ENCODE data around the gene ADARB2. TPM values are rescaled to one million over a fixed set of nuclear protein-coding genes. Genes with fewer than 3 reads are reported as not detected.

ADARB2 gene
- total and polyA plus RNA-seq, 2 experiments from 2014 or later = 2.0 to 5.0 TPM

GRCh38 chr10:1782841-1783240, 45.5 kb upstream of the ADARB2 start (continued):
- no peak for TF ChIP-seq CTCF (conservative IDR thresholded peaks at IDR 0.05; ENCODE audit: low read depth in 2 of 2)
- no peak for TF ChIP-seq EZH2phosphoT487 (IDR thresholded peaks at IDR 0.05; ENCODE audit: unreplicated experiment)
- TF ChIP-seq CREB1 (CRISPR knock-in tag; IDR thresholded peaks at IDR 0.05; ENCODE audit: low read depth) = no peak
- TF ChIP-seq ZNF462 (CRISPR knock-in tag; IDR thresholded peaks at IDR 0.05) = no peak
- no peak for TF ChIP-seq NANOG (IDR thresholded peaks at IDR 0.05; ENCODE audit: borderline replicate concordance)

GRCh38 chr10:1779796-1780195, 42.5 kb upstream of the ADARB2 start:
- H3K36me3 Mint-ChIP-seq (ENCODE audit: low read depth) = peaks cover 13% of the 10 kb centered on the region; the same call in 2 of the 3 replicates
- TF ChIP-seq ETS1 (IDR thresholded peaks at IDR 0.05) (no peak), EZH2phosphoT487 (IDR thresholded peaks at IDR 0.05; ENCODE audit: unreplicated experiment) (no peak), STAT1 (IDR thresholded peaks at IDR 0.05; ENCODE audit: unreplicated experiment) (no peak), CTCF (conservative IDR thresholded peaks at IDR 0.05; ENCODE audit: low read depth in 2 of 2) (no peak)

More at GRCh38 chr10:1779796-1780195, 42.5 kb upstream of the ADARB2 start:
- Histone ChIP-seq H3F3A (replicated peaks; ENCODE audit: low read depth) (no peaks in the 10 kb centered on the region), H3K79me2 (replicated peaks; ENCODE audit: insufficient read depth) (no peaks in the 10 kb centered on the region), H3K27me3 (ENCODE audit: insufficient read depth) (no peaks in the 10 kb centered on the region), H3K36me3 (ENCODE audit: insufficient read depth) (no peaks in the 10 kb centered on the region), H3K4me1 (ENCODE audit: insufficient read depth) (peaks cover 10% of the 10 kb centered on the region), H3K4me2 (no peak overlapping the region), H3K9me2 (ENCODE audit: insufficient read depth) (0 out of 2 replicates have a peak, but pooled peaks cover 3% of the 10 kb centered on the region), H4K20me1 (replicated peaks; ENCODE audit: insufficient read depth) (no peaks in the 10 kb centered on the region), H2AFZ (no peak overlapping the region), H3K27ac (ENCODE audit: low read depth) (no peak overlapping the region), H3K4me3 (no peak overlapping the region)
- DNase-seq (ENCODE audit: low spot score) (no peak), ATAC-seq (no peak)
- Mint-ChIP-seq H3K4me1 (peaks cover 20% of the 10 kb centered on the region), H3K9me3 (peaks cover 7% of the 10 kb centered on the region; the same call in 2 of the 3 replicates), H3K27me3 (ENCODE audit: insufficient read depth, low read depth, poor library complexity) (peaks cover 5% of the 10 kb centered on the region), H3K27ac (no peak overlapping the region), H3K4me3 (no peak overlapping the region)
